Measurements from ENCODE around the gene SIRT7. TPM values are rescaled to one million over a fixed set of nuclear protein-coding genes. Genes with fewer than 3 reads are reported as not detected.

Gene SIRT7
- total RNA-seq, 1 donor from 2014 or later: 26.4 TPM

DNA sequence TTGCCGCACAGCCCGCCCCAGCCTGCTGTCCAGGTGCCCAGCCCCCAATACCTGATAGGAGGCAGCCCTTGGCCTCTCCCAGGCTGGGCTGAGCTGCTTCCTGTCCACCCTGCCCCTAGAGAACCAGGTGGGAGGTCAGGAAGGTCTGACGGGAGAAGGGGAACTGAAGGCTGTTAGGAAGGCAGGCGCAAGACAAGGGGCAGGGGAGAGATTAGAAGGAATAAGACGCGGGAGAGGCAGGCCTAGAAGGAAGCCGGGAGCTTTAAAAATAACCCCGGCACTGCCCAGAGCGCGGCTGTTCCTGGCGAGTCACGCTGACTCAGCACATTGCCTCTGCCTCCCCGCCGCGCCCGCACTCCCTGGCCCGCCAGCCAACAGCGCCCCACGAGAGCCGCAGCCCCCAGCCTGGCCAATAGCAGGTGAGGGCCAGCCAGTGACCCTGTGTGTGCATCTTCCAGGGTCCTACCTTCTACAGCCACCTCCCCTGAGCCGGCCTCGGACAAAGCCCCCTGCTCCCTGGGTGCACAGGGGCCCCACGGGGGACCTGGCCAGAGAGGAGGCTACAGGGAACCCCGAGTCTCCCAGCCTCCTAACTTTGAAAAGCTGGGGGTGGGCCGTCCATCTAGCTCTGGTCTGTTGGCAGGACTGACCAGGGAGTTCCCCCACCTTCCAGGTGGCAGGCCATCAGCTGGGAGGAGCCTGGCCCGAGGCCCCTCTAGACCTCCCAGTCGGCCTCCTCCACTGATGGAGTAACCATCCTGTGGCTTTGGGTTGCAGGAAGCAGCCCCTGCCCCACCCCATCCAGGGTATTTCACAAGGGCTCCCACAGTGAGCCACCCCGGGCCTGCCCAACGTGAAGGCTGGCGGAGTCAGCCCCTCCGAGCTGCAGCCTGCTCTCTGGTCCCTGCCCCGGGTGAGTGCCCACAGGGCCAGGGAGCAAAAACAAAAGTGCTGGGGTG, 5.6 kb upstream of the SIRT7 start:
- peak overlapping the region; percentile 15 for H3K4me3 ChIP-seq (ENCODE audit: low read depth, low read length)
- peaks cover 5% of the 10 kb centered on the region for H3K27me3 ChIP-seq (ENCODE audit: control insufficient read depth, insufficient read depth, low read length)
- peak; percentile 23 for DNase-seq (ENCODE audit: low read depth)
- TF ChIP-seq, protein P1, sequence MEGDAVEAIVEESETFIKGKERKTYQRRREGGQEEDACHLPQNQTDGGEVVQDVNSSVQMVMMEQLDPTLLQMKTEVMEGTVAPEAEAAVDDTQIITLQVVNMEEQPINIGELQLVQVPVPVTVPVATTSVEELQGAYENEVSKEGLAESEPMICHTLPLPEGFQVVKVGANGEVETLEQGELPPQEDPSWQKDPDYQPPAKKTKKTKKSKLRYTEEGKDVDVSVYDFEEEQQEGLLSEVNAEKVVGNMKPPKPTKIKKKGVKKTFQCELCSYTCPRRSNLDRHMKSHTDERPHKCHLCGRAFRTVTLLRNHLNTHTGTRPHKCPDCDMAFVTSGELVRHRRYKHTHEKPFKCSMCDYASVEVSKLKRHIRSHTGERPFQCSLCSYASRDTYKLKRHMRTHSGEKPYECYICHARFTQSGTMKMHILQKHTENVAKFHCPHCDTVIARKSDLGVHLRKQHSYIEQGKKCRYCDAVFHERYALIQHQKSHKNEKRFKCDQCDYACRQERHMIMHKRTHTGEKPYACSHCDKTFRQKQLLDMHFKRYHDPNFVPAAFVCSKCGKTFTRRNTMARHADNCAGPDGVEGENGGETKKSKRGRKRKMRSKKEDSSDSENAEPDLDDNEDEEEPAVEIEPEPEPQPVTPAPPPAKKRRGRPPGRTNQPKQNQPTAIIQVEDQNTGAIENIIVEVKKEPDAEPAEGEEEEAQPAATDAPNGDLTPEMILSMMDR (IDR thresholded peaks at IDR 0.05; ENCODE audit: insufficient read depth, low read length, poor library complexity, severe bottlenecking): no peak
- H3K36me3 ChIP-seq (ENCODE audit: control insufficient read depth, insufficient read depth, low read length): peaks cover 1% of the 10 kb centered on the region

- DNase-seq (ENCODE audit: low read depth): no peak
- TF ChIP-seq, protein P1 (IDR thresholded peaks at IDR 0.05; ENCODE audit: insufficient read depth, low read length, poor library complexity, severe bottlenecking): no peak
- no peaks in the 10 kb centered on the region for H3K27me3 ChIP-seq (ENCODE audit: control insufficient read depth, insufficient read depth, low read length)
- no peak overlapping the region for H3K4me3 ChIP-seq (ENCODE audit: low read depth, low read length)
- H3K36me3 ChIP-seq (ENCODE audit: control insufficient read depth, insufficient read depth, low read length): peaks cover 1% of the 10 kb centered on the region
These were observed 4.8 kb upstream of the SIRT7 start for GRCh38 chr17:81922566-81923301.

DNA sequence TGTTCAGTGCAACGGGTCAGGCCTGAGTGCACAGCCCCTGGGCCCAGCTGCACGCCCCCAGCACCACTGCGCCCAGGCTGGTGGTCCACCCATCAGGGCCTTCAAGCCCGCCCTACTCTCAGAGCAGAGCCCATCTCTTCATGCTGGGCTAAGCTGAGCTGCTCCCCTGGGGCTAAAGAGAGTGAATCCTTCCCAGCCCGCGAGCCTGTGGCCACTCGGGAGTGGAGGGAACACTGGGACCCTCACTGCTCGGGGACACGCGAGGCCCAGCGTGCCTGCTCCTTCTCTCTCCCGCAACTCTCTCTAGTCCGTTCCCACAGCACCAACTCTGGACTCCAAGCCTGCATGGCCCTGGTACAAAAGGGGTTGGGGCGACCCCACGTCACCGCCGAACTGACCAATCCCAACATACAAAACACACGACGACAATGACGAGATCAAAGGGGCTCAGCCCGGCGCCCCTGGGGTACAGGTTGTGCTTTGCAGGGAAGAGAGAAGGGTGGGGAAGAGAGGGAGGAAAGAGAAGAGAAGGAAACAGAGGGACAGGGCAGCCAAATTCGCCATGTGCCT, 4.1 kb upstream of the SIRT7 start:
- DNase-seq (ENCODE audit: low read depth): no peak
- TF ChIP-seq, protein P1 (IDR thresholded peaks at IDR 0.05; ENCODE audit: insufficient read depth, low read length, poor library complexity, severe bottlenecking): no peak
- H3K4me3 ChIP-seq (ENCODE audit: low read depth, low read length): no peak overlapping the region
- H3K36me3 ChIP-seq (ENCODE audit: control insufficient read depth, insufficient read depth, low read length): peaks cover 1% of the 10 kb centered on the region
- H3K27me3 ChIP-seq (ENCODE audit: control insufficient read depth, insufficient read depth, low read length): no peaks in the 10 kb centered on the region

DNA sequence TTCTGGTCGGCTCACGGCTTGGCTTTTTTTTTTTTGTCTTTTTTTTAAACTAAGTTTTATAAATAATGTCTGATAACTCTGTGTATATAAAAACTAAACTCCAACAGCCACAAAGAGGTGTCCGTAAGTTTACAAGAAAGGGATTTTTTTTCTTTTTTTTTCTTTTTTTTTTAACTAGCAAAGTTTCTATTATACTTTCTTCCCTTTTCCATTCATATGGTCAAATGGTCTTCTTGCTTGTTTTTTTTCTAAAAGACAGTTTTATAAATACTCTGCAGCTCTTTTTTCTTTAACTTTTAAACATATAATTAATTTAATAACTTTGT, 3.5 kb upstream of the SIRT7 start:
- peaks cover 1% of the 10 kb centered on the region for H3K36me3 ChIP-seq (ENCODE audit: control insufficient read depth, insufficient read depth, low read length)
- no peak overlapping the region for H3K4me3 ChIP-seq (ENCODE audit: low read depth, low read length)
- TF ChIP-seq, protein P1 (IDR thresholded peaks at IDR 0.05; ENCODE audit: insufficient read depth, low read length, poor library complexity, severe bottlenecking): no peak
- DNase-seq (ENCODE audit: low read depth): no peak
- H3K27me3 ChIP-seq (ENCODE audit: control insufficient read depth, insufficient read depth, low read length): no peaks in the 10 kb centered on the region

DNA sequence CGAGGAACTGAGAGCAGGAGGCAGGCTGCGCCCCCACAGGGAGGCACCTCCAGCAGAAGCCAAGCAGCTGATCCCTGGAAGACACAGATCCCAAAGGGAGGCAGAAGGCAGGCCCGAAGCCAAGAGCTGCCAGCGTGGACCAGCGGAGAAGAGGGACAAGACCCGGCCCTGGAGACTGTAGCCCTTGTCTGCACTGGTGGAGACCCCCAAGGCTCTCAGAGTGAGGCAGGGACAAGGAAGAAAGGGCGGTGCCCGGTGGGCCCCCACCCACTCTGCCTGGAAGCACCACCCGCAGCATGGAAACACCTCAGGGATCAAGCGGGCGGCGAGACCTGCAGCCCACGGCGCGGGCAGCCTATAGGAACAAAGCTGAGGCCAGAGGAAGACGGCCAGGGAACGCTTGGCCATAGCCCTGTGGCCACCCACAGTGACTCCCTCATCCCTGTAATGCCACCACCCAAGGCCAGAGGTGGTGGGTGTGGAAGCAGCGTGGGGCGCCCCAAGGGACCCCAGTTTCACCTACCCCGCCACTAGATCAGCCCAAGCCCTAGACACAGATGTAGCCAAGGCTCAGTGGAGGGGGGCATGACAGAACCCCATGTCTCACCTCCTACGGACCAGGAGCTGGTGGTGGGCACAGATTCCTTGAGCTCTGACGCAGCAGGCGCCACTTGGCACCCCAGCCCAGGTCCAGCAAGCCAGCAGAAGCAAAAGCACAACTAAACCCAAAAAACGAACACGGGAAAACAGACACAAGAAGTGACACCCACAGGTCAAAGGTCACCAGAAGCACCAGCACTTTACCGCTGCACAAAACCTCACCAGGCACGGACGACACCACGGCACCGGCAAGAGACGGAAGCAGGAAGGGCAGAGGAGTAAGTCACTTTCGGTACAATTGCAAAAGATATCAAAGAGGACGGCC, 2.9 kb upstream of the SIRT7 start:
- H3K27me3 ChIP-seq (ENCODE audit: control insufficient read depth, insufficient read depth, low read length): no peaks in the 10 kb centered on the region

More for the DNA sequence above, 2.9 kb upstream of the SIRT7 start:
- TF ChIP-seq, protein P1 (IDR thresholded peaks at IDR 0.05; ENCODE audit: insufficient read depth, low read length, poor library complexity, severe bottlenecking): no peak
- H3K36me3 ChIP-seq (ENCODE audit: control insufficient read depth, insufficient read depth, low read length): peaks cover 1% of the 10 kb centered on the region
- H3K4me3 ChIP-seq (ENCODE audit: low read depth, low read length): no peak overlapping the region
- no peak for DNase-seq (ENCODE audit: low read depth)

Measured in kidney epithelial cell (primary cell).